HUES48 (cell line): ENCODE measurements around the gene CDC45.

Experiments used
- H3K27ac ChIP-seq: one replicate; pipeline ENCODE4 v1.7.0; 2013; ENCODE audit warnings: low read depth, low read length, inconsistent platforms
- H3K27me3 ChIP-seq: 2 replicates; pipeline ENCODE4 v1.6.1; 2013; ENCODE audit warnings: mild to moderate bottlenecking, low read length; ENCODE audit not compliant: control insufficient read depth, insufficient read depth
- H3K36me3 ChIP-seq: 2 replicates; pipeline ENCODE4 v1.6.1; 2013; ENCODE audit warnings: low read length; ENCODE audit not compliant: control insufficient read depth, insufficient read depth
- H3K4me1 ChIP-seq: 2 replicates; pipeline ENCODE4 v1.6.1; 2013; ENCODE audit warnings: mild to moderate bottlenecking, low read length; ENCODE audit not compliant: control insufficient read depth, insufficient read depth
- H3K4me3 ChIP-seq: 2 replicates; pipeline ENCODE4 v1.5.1; 2013; ENCODE audit warnings: mild to moderate bottlenecking, low read depth, low read length
- H3K9ac ChIP-seq: 2 replicates; pipeline ENCODE4 v1.6.1; 2013; ENCODE audit warnings: mild to moderate bottlenecking, low read depth, low read length, moderate library complexity
- H3K9me3 ChIP-seq: 2 replicates; pipeline ENCODE4 v1.6.1; 2013; ENCODE audit warnings: low read length; ENCODE audit not compliant: control insufficient read depth, insufficient read depth

Gene CDC45

DNA sequence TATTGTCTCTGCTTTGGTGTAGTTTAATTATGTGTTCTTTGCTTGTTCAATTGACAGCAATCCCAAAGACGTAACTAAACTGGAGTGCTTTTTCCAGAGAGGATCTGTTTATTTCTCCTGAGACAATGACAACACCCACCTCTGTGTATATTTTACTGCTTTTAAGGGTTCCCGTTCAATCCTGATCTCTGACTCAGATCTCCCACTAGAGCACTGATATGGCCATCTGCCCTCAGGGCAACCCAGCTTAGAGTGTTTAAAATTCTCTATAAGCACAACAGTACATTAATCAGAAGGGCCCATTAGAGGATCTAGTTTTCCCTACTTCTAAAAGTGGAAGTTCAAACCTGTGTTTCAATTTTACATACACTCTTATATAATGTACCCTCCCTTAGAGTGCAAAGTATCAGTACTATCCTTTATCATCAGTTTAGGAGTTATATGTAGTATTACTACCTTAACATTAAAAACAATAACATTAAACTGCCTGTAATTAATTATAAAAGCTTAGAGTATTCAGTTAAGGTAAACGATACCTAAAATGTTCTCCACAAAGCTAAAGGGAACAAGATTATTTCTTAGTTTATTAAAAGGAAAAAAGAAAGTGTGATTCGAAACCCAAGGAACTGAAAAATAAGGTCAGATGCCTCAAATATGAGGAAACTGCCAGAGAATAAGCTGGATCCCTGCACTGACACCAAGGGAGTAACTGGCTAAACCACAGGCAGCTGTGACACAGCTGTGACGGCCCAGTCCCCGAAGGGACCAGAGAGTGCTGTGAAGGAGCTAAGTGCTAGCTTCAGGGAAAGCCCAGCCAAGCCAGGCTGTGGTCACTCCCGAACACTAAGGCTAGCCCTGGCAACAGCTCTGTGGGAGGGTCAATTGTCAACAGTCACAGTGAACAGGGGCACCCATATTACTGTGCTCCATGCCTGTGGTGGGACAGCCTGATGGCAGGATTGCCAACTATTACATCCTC, 15.9 kb upstream of the CDC45 start:
- Histone ChIP-seq H3K27ac (no peak overlapping the region), H3K9me3 (no peaks in the 10 kb centered on the region), H3K4me1 (no peaks in the 10 kb centered on the region), H3K36me3 (peaks cover 86% of the 10 kb centered on the region), H3K4me3 (no peak overlapping the region), H3K27me3 (no peaks in the 10 kb centered on the region), H3K9ac (no peak overlapping the region)

DNA sequence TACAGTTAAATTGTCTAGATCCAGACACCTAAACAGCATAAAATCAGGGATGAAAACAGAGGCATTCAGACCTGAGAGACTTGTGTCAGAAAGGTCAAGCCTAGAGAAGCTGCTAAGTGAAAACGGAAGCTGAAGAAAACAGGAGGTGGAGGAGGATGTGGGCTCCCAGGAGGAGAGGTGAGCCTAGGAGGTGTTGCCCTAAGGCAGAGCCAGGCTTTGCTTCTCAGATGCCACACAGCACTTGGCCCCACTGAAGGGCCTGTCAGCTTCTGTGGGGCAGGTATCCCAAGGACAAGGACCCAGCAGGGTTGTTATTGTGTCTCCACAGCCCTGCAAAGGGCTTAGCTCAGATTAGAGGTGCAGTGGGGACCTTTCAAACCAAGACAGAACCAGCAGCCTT, 15.2 kb upstream of the CDC45 start:
- peaks cover 89% of the 10 kb centered on the region for H3K36me3 ChIP-seq
- H3K4me3 ChIP-seq, result no peak overlapping the region
- H3K27ac ChIP-seq, result no peak overlapping the region
- no peaks in the 10 kb centered on the region for H3K4me1 ChIP-seq
- no peaks in the 10 kb centered on the region for H3K9me3 ChIP-seq
- no peak overlapping the region for H3K9ac ChIP-seq
- H3K27me3 ChIP-seq, result no peaks in the 10 kb centered on the region

DNA sequence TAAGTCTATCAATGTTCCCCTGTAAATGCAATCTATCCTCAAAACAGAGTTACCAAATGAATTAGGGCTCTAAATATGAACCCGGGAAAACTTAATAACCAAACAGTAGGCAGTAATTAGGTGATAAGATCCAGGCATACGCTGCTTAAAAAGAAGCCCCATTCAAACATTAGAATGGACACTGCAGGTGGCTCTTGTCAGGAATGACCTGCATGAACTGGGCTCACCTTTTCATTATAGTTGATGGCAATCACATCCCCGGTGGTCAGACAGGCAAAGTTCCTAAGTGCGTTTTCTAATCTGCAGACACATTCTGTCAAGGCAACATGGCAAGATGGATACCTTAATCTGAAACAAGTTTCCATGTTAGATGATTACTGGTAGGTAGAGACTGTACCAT, 14.7 kb upstream of the CDC45 start:
- no peak overlapping the region for H3K9ac ChIP-seq
- H3K36me3 ChIP-seq, result peaks cover 93% of the 10 kb centered on the region
- H3K4me1 ChIP-seq, result no peaks in the 10 kb centered on the region
- H3K27ac ChIP-seq, result no peak overlapping the region
- no peak overlapping the region for H3K4me3 ChIP-seq
- no peaks in the 10 kb centered on the region for H3K9me3 ChIP-seq
- H3K27me3 ChIP-seq, result no peaks in the 10 kb centered on the region

DNA sequence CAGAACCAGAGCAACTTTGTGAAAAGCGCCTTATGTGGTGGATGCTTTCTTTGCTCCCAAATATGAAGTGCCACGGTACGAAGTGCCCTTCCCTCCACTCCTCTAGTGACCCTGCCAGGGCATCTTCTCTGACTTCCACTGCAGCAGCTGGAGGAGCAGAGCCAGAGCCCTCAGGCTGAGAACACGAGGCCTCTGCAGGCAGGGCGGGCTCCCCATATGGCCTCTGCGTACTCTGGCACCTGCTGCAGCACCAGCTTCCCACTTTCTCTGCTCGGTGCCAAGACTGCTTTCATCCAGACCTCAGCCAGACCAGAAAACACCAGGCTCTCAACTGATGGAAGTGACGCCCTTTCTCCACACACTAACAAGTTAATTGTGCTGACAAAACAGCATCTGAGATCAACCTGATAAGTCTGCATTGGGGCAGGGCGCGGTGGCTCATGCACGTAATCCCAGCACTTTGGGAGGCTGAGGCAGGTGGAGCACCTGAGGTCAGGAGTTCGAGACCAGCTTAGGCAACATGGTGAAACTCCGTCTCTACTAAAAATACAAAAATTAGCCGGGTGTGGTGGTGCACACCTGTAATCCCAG, 13.5 kb upstream of the CDC45 start:
- no peaks in the 10 kb centered on the region for H3K9me3 ChIP-seq
- peaks cover 95% of the 10 kb centered on the region for H3K36me3 ChIP-seq
- no peak overlapping the region for H3K27ac ChIP-seq
- H3K9ac ChIP-seq, result no peak overlapping the region
- H3K4me3 ChIP-seq, result no peak overlapping the region
- no peaks in the 10 kb centered on the region for H3K27me3 ChIP-seq
- H3K4me1 ChIP-seq, result no peaks in the 10 kb centered on the region

DNA sequence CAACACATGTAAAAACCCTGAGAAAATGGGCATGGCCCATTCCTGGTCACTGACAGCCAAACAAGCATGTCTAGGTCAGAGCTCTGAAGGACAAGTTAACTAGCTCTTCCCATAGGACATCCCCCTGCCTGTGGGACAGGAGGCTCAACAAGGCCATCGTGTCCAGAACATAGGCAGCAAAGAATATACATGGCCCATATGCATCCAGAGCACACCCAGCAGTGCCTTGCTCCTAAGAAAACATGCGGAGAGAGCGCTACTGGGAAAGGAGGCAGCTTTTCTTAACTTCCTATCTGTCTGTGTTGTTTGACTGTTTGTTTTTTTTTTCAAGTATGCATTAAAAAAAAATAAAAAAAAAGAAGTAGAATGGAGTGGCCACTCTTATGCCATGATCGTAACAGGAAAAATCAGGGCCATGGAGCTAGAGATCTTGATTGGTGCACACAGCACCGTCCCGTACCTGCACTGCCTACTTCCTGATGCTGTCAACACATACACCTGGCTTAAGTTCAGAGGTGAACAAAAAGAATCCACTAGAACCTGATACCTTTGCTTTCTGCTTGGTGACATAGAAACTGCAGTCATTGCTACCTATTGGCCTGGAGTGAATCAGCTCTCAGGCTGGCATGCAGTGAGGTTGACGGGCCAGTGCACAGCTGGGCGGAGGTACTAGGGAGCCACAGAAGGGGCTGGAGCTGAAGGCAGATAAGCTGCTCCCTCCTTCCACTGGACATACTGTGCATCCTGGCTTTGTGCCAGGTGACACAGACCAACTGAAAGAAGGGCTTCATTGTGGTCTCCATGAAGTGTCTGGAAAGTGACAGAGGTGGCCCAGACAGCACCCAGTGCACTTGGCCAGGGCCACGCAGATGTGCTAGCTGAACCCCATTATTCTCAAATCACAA, 12.6 kb upstream of the CDC45 start:
- Histone ChIP-seq H3K4me1 (no peaks in the 10 kb centered on the region), H3K27ac (no peak overlapping the region), H3K4me3 (no peak overlapping the region), H3K9ac (no peak overlapping the region), H3K36me3 (peaks cover 99% of the 10 kb centered on the region), H3K27me3 (no peaks in the 10 kb centered on the region), H3K9me3 (no peaks in the 10 kb centered on the region)

DNA sequence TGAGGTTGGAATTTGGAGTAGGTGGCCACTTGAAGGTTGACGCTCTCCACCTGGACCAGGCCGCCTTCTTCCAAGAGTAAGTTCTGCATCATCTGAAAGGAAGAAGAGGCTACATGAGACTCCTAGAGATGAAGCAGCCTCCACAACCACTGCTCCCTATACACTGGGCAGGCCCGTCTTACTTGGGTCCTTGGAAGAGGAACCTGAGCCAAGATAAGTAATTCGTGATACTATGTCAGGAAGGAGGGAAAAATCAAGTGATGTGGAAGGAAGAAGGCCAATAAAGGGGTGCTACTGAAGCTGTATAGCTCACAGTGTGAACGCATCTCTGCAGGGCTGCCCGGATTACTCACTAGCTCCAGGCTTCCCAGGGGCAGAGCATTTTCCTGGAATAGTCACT, 11.8 kb upstream of the CDC45 start:
- H3K4me3 ChIP-seq, result no peak overlapping the region
- H3K27me3 ChIP-seq, result no peaks in the 10 kb centered on the region

DNA sequence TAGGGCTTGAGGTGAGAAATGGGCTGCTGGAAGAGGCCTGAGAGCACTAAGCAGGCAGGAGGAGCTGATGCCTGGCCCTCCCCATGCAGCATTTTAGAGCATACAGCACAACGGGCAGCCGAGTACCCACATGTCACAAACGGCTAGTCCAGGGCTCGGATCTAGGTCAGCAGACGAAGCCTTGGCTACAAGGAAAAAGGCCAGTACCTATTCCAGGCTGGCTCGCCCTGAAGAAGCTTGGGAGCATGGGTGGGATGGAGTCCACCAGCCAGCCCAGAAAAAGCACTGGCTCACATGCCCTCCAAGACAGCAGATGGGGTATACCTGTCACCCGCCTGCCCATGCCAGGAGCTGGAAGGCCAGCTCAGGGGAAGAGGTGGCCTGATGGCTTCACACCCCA, 10.3 kb upstream of the CDC45 start:
- Histone ChIP-seq H3K27me3 (no peaks in the 10 kb centered on the region), H3K9me3 (no peaks in the 10 kb centered on the region), H3K9ac (no peak overlapping the region), H3K36me3 (peaks cover 96% of the 10 kb centered on the region), H3K27ac (no peak overlapping the region), H3K4me1 (no peaks in the 10 kb centered on the region), H3K4me3 (no peak overlapping the region)

More for the DNA sequence above, 11.8 kb upstream of the CDC45 start:
- no peak overlapping the region for H3K9ac ChIP-seq
- H3K4me1 ChIP-seq, result no peaks in the 10 kb centered on the region
- H3K9me3 ChIP-seq, result no peaks in the 10 kb centered on the region
- H3K27ac ChIP-seq, result no peak overlapping the region
- H3K36me3 ChIP-seq, result peaks cover 100% of the 10 kb centered on the region

DNA sequence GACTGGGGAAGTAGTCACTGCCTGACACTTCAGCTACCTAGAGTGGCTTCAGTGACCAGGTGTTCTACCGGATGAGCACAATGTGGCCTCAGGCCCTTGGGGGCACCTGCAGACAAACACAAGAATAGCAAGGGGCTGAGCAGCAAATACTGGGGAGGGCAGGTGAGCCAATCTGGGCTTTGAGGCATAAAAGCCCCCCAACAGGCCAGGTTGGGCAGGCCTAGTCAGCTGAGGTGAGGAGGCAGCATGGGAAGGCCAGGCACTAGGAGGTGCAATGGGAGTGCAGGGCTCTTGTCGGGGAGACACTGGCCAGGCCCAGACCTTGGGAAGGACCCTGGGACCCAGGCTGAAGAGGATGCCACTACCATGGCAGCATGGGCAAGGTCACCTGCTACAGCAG, 9.7 kb upstream of the CDC45 start:
- Histone ChIP-seq H3K27ac (no peak overlapping the region), H3K9ac (no peak overlapping the region), H3K4me3 (no peak overlapping the region), H3K9me3 (no peaks in the 10 kb centered on the region), H3K27me3 (no peaks in the 10 kb centered on the region), H3K36me3 (peaks cover 96% of the 10 kb centered on the region), H3K4me1 (no peaks in the 10 kb centered on the region)

DNA sequence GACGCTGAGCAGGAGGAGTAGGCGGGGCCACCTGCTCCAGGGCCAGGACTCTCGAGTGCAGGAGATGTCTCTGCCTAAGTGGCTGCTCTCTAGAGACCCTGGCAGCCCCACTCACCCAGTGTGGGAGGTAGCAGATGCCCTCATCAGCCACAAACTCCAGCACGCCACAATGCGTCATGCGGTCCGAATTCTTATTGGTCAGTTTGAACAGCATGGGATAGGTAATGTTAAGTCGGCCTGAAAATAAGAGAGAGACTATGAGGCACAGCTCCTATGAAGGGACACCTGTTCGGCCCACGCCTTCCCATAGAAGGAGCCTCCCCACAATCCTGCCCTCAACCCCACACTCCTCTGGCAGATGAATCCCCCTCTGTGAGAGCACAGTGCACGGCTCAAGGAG, 8.1 kb upstream of the CDC45 start:
- no peak overlapping the region for H3K9ac ChIP-seq
- H3K9me3 ChIP-seq, result no peaks in the 10 kb centered on the region
- H3K27me3 ChIP-seq, result no peaks in the 10 kb centered on the region
- H3K36me3 ChIP-seq, result peaks cover 88% of the 10 kb centered on the region
- H3K4me1 ChIP-seq, result no peaks in the 10 kb centered on the region
- H3K27ac ChIP-seq, result no peak overlapping the region
- H3K4me3 ChIP-seq, result no peak overlapping the region

DNA sequence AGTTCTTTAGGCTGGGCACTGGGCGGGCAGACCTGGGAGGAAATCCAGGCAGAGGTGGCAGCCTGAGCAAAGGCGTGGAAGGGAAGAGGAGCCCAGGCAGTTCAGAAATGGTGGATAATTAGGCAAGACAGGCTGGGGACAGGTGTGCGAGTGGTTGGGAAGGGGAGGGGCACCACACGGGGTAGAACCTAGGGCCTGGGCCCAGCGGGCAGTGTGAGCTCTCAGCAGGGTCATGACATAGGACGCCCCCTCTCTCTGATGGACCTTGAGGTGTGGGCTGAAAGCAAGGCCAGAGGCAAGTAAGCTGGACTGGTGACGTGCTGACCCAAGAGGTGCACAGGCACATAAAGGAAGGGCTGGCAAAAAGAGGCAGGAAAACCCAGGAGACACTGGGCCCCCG, 7.5 kb upstream of the CDC45 start:
- Histone ChIP-seq H3K4me3 (no peak overlapping the region), H3K9me3 (no peaks in the 10 kb centered on the region)

More for the DNA sequence above, 7.5 kb upstream of the CDC45 start:
- Histone ChIP-seq H3K27me3 (no peaks in the 10 kb centered on the region), H3K9ac (no peak overlapping the region), H3K4me1 (no peaks in the 10 kb centered on the region), H3K36me3 (peaks cover 82% of the 10 kb centered on the region), H3K27ac (no peak overlapping the region)
